ENCODE data around the gene TMEM225B.
"Not testable (repeated sequence)": the region's sequence is repeated elsewhere in the genome, so short reads cannot be mapped to it uniquely, and the experiment has no call there.

The TMEM225B gene

GRCh38 chr7:99654626-99655025 lies 56.6 kb downstream of the TMEM225B start:
- not testable (repeated sequence) for DNase-seq (ENCODE audit: low spot score)

GRCh38 chr7:99657879-99658278 lies 59.8 kb downstream of the TMEM225B start:
- not testable (repeated sequence) for DNase-seq (ENCODE audit: low spot score)

Measured in SW480 (cell line).